Amniotic epithelial cell (primary cell): ENCODE data around the gene ZHX3.
A peak's percentile ranks its signal among the peaks of the same experiment; 100 is the strongest.
"Not testable (repeated sequence)": the region's sequence is repeated elsewhere in the genome, so short reads cannot be mapped to it uniquely, and the experiment has no call there.

ENCODE experiments used
- DNase-seq: peaks from one replicate; pipeline ENCODE4 v3.0.0-alpha.2; 2010; ENCODE audit warnings: low read depth

ZHX3 gene

DNA sequence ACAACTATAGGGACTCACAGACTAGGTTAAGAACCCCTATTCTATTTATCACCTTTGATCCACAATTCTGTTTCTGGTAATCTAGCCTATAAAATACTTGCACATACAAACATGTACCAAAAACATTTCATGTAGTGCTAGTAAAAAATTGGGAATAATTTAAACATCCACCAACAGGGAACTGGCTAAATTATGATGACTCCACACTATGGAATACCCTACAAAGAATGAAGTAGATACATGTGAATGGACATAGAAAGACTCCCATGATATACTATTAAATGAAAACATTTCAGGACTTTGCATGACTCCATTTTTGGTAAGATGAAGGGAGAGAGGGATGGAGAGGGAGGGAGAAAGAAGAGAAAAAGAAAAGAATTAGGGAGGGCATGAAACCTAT lies 58.2 kb downstream of the ZHX3 start:
- DNase-seq: no peak

GRCh38 chr20:41258474-41258873 lies 59.1 kb downstream of the ZHX3 start:
- DNase-seq: peak; percentile 59

- no peak for DNase-seq
Observed at GRCh38 chr20:41256516-41256915, 61.0 kb downstream of the ZHX3 start.

DNA sequence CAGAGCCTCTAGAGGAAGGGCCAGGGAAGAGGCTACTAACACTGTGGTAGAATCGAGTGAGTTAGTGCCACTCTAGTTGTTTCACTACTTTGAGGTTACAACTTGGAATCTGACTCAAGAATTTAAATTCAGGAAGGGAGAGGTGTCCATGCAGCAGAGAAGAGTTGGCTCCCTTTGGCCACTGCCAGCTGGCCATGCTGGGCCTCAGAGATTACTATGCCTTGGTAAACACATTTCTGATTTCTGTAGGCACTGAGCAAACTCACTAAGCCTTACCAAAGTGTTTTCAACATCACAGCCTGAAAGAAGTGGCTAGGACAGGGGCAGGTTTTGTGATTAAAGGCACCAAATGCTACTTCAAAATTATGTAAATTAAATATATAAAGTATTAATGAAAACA lies 61.9 kb downstream of the ZHX3 start:
- no peak for DNase-seq

DNA sequence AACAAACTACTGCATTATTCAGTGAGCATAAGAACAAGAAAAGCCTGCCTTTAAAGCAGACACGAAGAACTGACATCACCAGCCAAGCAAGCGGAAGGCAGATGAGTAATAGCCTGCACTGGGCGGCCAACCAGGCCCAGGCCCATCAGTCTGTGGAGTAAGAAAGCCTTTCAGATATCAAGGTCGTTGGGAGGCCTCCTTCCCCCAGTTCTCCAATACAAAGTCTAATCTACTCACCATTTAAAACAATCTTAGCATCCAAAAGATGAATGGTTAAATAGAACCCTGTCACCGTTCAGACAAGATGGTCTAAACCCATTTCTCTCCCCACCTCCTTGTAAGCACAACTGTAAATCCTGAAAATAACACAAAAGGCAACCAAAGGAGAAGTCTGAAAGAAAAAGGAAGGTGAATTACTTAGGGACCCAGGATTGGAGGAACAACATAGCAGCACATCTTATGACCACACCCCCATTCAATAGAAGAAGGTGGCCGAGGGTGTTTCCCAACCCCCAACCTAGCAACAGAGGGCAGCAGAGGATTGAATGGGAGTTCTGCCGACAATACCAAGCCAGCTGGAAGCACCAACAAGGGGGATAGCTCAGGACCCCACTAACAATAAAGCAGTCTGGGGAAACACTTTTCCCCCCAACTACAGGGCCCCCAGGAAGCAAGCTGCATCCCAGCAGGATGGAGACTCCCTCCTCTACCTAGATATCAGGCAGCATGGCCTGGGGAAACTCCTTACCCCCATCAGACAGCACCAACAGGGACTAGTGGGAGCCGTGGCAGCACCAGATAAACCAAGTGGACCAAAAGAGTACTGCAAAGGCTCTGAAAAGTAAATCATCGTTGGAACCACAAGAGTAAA lies 67.9 kb downstream of the ZHX3 start:
- peak; percentile 95 for DNase-seq

- peak; percentile 93 for DNase-seq
Observed at GRCh38 chr20:41248368-41249024, 69.0 kb downstream of the ZHX3 start.

DNA sequence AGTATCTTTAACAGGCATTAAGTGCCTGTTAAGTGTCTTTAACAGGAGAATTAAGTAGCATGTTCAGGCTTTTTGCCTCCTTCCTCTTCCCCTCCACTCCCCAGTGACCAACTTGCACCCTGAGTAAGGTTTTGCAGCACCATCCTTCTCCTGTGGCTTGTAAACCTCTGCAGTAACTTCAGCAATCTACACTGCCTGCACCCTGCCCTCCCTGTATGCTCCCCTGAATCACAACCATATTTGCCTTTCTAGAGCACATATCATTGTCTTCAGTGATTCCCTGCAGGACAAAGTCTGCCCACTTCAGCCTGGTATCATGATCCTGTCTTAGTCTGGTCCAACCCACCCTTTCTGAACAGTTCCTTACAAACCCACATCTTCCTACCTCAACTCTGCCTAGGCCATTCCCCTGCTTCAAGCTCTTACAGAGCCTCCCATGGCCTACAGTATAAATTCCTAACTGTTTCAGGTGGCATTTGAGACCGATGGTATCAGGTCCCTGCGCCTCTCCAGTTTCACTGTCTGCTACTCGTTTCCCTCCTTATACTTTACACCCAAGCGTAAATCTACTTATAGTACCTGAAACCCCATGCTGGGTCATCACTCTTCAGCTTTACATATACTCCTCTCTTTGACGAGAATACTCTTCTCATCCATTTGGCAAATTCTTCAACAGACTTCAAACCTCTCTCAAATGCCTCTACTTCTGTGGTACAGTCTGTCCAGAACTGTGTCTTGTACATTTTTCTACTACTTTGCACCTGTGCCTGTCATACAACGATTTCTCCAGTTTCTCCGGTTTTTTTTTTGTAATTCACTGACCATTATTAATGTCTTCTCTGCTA lies 69.8 kb downstream of the ZHX3 start:
- DNase-seq: no peak

DNA sequence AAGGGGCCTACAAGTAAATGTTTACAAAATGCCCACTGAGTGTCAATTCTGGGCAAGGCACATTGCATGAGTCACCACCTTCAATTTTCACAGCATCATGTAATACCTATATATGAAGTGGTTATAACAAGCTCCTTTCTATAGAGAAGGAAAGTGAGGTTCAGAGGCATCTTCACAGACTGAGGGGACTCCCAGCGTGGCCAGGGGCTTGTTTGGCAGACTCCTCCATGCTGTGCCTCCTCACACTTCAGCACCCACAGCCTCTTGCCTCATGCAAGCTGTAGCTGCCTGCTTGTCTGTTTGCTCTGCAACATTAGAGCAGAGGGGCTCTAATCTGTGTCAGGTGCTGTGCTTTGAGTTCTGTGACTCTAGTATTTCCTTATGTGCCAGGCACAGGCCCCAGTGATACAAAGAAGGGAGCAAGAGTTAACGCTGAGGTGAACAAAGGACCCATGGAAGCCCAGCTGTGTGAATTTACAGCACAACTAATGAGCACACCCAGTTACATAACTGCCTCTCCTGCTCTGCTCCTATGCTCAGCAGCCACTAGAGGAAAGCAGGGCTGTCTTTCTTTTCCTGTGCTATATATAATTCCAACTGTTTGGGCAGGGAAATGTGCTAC lies 72.3 kb downstream of the ZHX3 start:
- DNase-seq: no peak

DNA sequence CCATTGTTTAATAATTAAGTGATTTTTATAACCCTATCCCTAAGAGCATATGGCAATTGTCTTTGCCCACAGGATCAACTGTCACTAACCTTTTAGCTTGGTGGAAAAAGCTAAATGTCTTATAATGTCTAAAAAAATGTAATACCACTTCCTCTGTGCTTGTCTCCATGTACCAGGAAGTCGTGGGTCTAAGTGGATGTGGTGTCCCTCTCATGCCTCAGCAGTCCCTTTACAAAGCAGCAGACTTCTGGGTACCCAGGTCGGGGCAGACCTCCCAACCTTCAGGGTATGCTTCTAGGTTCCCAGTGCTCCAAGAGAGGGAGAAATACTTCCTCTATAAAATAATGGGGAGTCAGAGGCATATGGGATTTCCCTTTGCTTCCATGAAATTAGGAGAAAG lies 74.7 kb downstream of the ZHX3 start:
- no peak for DNase-seq

DNA sequence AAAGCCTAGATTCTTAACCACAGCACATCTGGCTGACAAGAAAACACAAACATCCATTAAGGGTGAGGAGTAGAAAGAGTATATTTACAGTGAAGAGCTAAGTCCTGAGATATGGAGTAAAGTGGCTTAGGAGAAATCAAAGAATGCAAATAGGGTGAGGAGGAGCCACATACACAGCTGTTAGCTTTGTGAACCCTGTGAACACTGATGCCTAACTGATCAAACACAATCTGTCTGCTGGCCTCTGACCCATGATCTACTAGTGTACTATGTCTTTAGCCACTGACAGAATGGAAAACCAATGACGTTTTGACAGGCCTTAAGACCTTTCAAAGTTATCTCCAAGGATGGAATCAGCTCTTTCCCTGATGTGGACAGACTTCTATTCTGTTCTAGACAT lies 75.2 kb downstream of the ZHX3 start:
- DNase-seq: no peak

GRCh38 chr20:41237233-41237632 lies 80.3 kb downstream of the ZHX3 start:
- DNase-seq: not testable (repeated sequence)

DNA sequence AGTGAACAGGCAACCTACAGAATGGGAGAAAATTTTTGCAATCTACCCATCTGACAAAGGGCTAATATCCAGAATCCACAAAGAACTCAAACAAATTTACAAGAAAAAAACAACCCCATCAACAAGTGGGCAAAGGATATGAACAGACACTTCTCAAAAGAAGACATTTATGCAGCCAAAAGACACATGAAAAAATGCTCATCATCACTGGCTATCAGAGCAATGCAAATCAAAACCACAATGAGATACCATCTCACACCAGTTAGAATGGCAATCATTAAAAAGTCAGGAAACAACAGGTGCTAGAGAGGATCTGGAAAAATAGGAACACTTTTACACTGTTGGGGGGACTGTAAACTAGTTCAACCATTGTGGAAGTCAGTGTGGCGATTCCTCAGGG lies 80.7 kb downstream of the ZHX3 start:
- DNase-seq: not testable (repeated sequence)

DNA sequence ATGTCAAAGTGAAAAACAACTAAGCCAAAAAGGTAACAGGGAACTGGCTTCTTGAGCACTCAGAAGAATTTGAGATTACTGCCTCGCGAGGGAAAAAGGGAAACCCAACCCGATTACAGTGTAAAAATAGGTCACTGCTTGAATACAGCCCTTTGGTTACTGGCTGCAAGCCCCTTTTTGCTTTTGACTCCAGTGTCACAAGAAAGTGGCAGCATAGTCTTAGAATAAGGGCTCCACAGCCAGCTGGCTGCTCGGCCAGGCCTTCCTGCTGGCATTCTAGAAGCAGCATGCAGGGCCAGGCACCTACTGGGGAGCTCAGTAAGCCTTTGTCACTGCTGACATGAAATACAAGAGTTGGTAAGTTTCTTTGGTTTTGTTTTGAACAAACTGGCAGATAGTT lies 83.0 kb downstream of the ZHX3 start:
- no peak for DNase-seq

- no peak for DNase-seq
Observed at GRCh38 chr20:41234041-41234440, 83.5 kb downstream of the ZHX3 start.

- DNase-seq: peak; percentile 91
Observed at GRCh38 chr20:41232973-41233926, 84.3 kb downstream of the ZHX3 start.

DNA sequence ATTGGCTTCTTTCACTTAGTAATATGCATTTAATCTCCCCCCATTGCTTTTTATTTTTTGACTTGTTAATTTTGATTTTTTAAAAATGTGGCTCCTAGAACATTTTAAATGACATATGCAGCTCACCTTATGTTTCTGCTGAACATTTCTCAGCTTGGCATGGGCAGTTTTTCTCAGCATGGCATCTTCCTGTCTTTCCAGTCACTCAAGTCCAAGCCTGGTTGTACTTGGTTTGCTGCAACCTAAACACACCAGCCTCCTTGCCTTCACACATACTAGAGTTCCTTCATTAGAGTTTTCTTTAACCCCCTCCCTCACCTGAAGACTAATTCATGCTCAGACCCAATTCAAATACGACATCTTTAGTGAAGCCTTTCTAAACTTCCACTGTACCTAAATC lies 86.4 kb downstream of the ZHX3 start:
- DNase-seq: no peak

GRCh38 chr20:41230136-41230535 lies 87.4 kb downstream of the ZHX3 start:
- DNase-seq: no peak

DNA sequence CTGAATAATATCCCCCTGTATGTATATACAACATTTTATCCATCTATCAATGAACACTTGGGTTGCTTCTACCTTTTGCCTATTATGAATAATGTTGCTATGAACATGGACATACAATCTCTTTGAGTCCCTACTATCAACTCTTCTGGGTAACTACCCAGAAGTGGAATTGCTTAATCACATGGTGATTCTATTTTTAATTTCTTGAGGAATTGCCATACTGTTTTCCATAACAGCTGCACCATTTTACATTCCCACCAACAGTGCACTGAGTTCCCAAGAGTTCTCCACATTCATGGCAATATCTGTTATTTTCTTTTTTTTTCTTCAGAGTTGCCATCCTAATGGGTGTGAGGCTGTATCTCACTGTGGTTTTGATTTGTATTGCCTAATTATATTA lies 88.3 kb downstream of the ZHX3 start:
- DNase-seq: no peak

- no peak for DNase-seq
Observed at GRCh38 chr20:41228858-41229257, 88.7 kb downstream of the ZHX3 start.

- no peak for DNase-seq
Observed at GRCh38 chr20:41226426-41226825, 91.1 kb downstream of the ZHX3 start.

DNA sequence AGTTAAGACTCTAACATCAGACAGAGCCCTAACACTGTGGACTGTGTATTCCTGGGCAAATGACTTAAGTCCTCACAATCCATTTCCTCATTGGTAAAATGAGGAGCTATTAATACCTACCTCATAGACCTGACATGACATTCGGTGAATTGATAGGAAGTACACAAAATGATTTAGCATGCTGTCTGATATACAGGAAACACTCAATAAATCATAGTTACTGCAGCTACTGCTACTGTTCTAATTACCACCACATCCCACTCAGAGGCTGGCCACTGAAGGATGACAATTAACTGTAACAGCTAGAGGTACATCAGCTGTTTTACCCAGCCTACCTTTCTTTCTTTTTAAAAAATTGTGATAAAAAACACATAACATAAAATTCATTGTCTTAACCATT lies 92.4 kb downstream of the ZHX3 start:
- no peak for DNase-seq
